GM12878 (cell line): ENCODE data around the gene ASH1L. TPM values are rescaled to one million over a fixed set of nuclear protein-coding genes. Genes with fewer than 3 reads are reported as not detected.

Experiments
- ATAC-seq: fragments of 200-7000 bp; cut with Tn5 transposase; 3 replicates; pipeline ENCODE4 v1.9.1; 2020; ENCODE audit warnings: mild to moderate bottlenecking, moderate library complexity
- BruUV-seq: library from RNA; stranded (reverse); fragments of 400-500 nt; replicated peaks from 2 replicates; lab custom pipeline; 2021; lab: Mats Ljungman, UMichigan
- CTCF ChIA-PET: fragments of 300-600 bp; sonication (Branson Sonifier 250); formaldehyde crosslinking; extraction: SDS; loops from one replicate; lab custom pipeline; 2021; ENCODE audit warnings: inconsistent platforms; lab: Yijun Ruan, JAX
- POLR2A ChIA-PET: fragments of 350-600 bp; formaldehyde crosslinking; extraction: SDS; loops from one replicate; lab custom pipeline; 2021; ENCODE audit warnings: inconsistent platforms; lab: Charles Lee
- RAD21 ChIA-PET: fragments of 300-600 bp; sonication (Branson Sonifier 250); formaldehyde crosslinking; loops from one replicate; lab custom pipeline; 2023; ENCODE audit warnings: antibody characterized with exemption; ENCODE audit not compliant: unreplicated experiment; lab: Charles Lee
- SMC1A ChIA-PET: fragments of 300-600 bp; sonication (Branson Sonifier 250); formaldehyde crosslinking; loops from one replicate; lab custom pipeline; 2023; ENCODE audit not compliant: unreplicated experiment, uncharacterized antibody; lab: Charles Lee
- DNase-seq: peaks from one replicate; pipeline ENCODE4 v3.0.0-alpha.2; 2011; ENCODE audit warnings: low read depth, low spot score
- FAIRE-seq: peaks from 3 replicates; lab custom pipeline; 2011; peaks lifted over from hg19 to GRCh38; lab: Jason Lieb, UNC
- H2AFZ ChIP-seq: 2 replicates; pipeline ENCODE4 v1.6.0; 2011; ENCODE audit warnings: low read depth, low read length, control low read depth; ENCODE audit not compliant: control insufficient read depth
- H3K27ac ChIP-seq: 2 replicates; pipeline ENCODE4 v1.5.1; 2011; ENCODE audit warnings: control low read depth; ENCODE audit not compliant: control insufficient read depth, insufficient read depth
- H3K27me3 ChIP-seq, 2 experiments: replicated peaks in 1 of 2; 2 replicates each; pipeline versions ENCODE4 v1.6.0 to v1.6.1; 2011; ENCODE audit warnings: low read length in 1 of 2; ENCODE audit not compliant: control insufficient read depth in 2 of 2, insufficient read depth in 2 of 2
- H3K36me3 ChIP-seq, 2 experiments: 2 replicates each; pipeline ENCODE4 v1.5.1; 2011; ENCODE audit warnings: low read length in 1 of 2; ENCODE audit not compliant: control insufficient read depth in 2 of 2, insufficient read depth in 2 of 2
- H3K4me1 ChIP-seq: 2 replicates; pipeline ENCODE4 v1.6.1; 2011; ENCODE audit warnings: mild to moderate bottlenecking, low read length, moderate library complexity, mixed read lengths; ENCODE audit not compliant: control insufficient read depth, insufficient read depth
- H3K4me2 ChIP-seq: 2 replicates; pipeline ENCODE4 v1.6.0; 2011; ENCODE audit warnings: control low read depth; ENCODE audit not compliant: control insufficient read depth, insufficient read depth
- H3K4me3 ChIP-seq: fragments of 200-600 bp; sonication (generic); 2 replicates; pipeline ENCODE4 v1.5.1; 2016
- H3K79me2 ChIP-seq: 2 replicates; pipeline ENCODE4 v1.6.0; 2011; ENCODE audit warnings: low read length; ENCODE audit not compliant: control insufficient read depth, insufficient read depth
- H3K9ac ChIP-seq: 2 replicates; pipeline ENCODE4 v1.8.0; 2011; ENCODE audit warnings: low read length, control low read depth, mixed read lengths; ENCODE audit not compliant: control insufficient read depth, insufficient read depth
- H3K9me3 ChIP-seq: replicated peaks from 3 replicates; pipeline ENCODE4 v1.5.1; 2011; ENCODE audit warnings: mild to moderate bottlenecking, low read length; ENCODE audit not compliant: control insufficient read depth, insufficient read depth
- H4K20me1 ChIP-seq: 2 replicates; pipeline ENCODE4 v1.6.0; 2011; ENCODE audit not compliant: control insufficient read depth, insufficient read depth
- ASH2L ChIP-seq: fragments of 300-600, 200-600 bp; sonication (generic); IDR thresholded peaks from 2 replicates; pipeline ENCODE4 v1.6.1; 2017; ENCODE audit warnings: low read depth, mild to moderate bottlenecking, borderline replicate concordance
- BACH1 ChIP-seq: fragments of 450-650 bp; IDR thresholded peaks from 2 replicates; pipeline ENCODE4 v1.6.1; 2017; ENCODE audit warnings: mild to moderate bottlenecking, borderline replicate concordance
- BRCA1 ChIP-seq: IDR thresholded peaks from 2 replicates; pipeline ENCODE4 v1.6.1; 2011; ENCODE audit warnings: low read depth, low read length, improper control_type of control experiment
- CHD1 ChIP-seq: IDR thresholded peaks from 2 replicates; pipeline ENCODE4 v1.6.1; 2012; ENCODE audit warnings: low read depth, low read length, improper control_type of control experiment
- E2F4 ChIP-seq: IDR thresholded peaks from 2 replicates; pipeline ENCODE4 v1.6.1; 2012; ENCODE audit warnings: low read depth, low read length, improper control_type of control experiment
- GATAD2B ChIP-seq: fragments of 450-650 bp; conservative IDR thresholded peaks from 2 replicates; pipeline ENCODE4 v1.6.1; 2017; ENCODE audit warnings: low read depth, mild to moderate bottlenecking, moderate library complexity
- HCFC1 ChIP-seq: fragments of 150-350 bp; IDR thresholded peaks from 2 replicates; pipeline ENCODE4 v1.6.1; 2014; ENCODE audit warnings: low read length
- IRF4 ChIP-seq: IDR thresholded peaks from 2 replicates; pipeline ENCODE4 v1.6.1; 2011; ENCODE audit warnings: low read depth, low read length
- NR2C1 ChIP-seq: fragments of 450-650 bp; IDR thresholded peaks from 2 replicates; pipeline ENCODE4 v1.6.1; 2017; ENCODE audit warnings: antibody characterized with exemption, mild to moderate bottlenecking, moderate library complexity
- POU2F2 ChIP-seq: IDR thresholded peaks from 3 replicates; pipeline ENCODE4 v1.6.1; 2011; ENCODE audit warnings: low read depth, mild to moderate bottlenecking, low read length, borderline replicate concordance
- SMARCA5 ChIP-seq: fragments of 450-650 bp; IDR thresholded peaks from 2 replicates; pipeline ENCODE4 v1.6.1; 2017; ENCODE audit warnings: mild to moderate bottlenecking
- SREBF2 ChIP-seq: IDR thresholded peaks from 2 replicates; pipeline ENCODE4 v1.6.1; 2012; ENCODE audit warnings: mild to moderate bottlenecking, low read length
- TCF3 ChIP-seq: IDR thresholded peaks from 2 replicates; pipeline ENCODE4 v1.6.1; 2012; ENCODE audit warnings: low read depth, mild to moderate bottlenecking, low read length, borderline replicate concordance; ENCODE audit not compliant: insufficient read depth
- WGBS: methylation state at CpG from one replicate; pipeline ENCODE4 v1.1.6; 2016; ENCODE audit warnings: low lambda C conversion rate; ENCODE audit not compliant: insufficient replicate concordance, insufficient coverage; ENCODE audit errors: missing lambda C conversion rate; 5-methylcytosine and 5-hydroxymethylcytosine counted together
- in situ Hi-C: fragments of 300-500 bp; cut with MboI; formaldehyde crosslinking; loops from 9 replicates; pipeline ENCODE4 v1.14.3; 2018; ENCODE audit warnings: mixed read lengths
- intact Hi-C: fragments of 100-400 bp; cut with micrococcal nuclease; formaldehyde crosslinking; loops from one replicate; pipeline ENCODE4 v1.14.2; 2022; ENCODE audit not compliant: unreplicated experiment
- polyA plus RNA-seq, 11 experiments: library from polyadenylated mRNA; depleted of rRNA in 4 of 11; unstranded in 6 of 11; stranded (reverse) in 5 of 11; fragments of >200 nt; fragmentation: Nextera tagmentation in 4 of 11; fragmentation: Illumina TruSeq in 1 of 11; extraction: Ambion mirVana in 4 of 11; extraction: Trizol in 1 of 11; gene quantifications; 1 replicate in 1 of 11; 2 replicates in 10 of 11; pipeline versions ENCODE4 v1.2.1 to v1.2.3, GENCODE V29; 2011 to 2016; ENCODE audit warnings: inconsistent platforms in 2 of 11, missing spikeins in 2 of 11, low read depth in 1 of 11
- total RNA-seq, 4 experiments: library from RNA; depleted of rRNA in 3 of 4; stranded (reverse); fragments of >200 nt in 3 of 4; fragmentation: Illumina TruSeq in 1 of 4; extraction: Trizol in 1 of 4; gene quantifications; 2 replicates each; pipeline versions ENCODE4 v1.2.1 to v1.2.3, GENCODE V29; 2013 to 2021
- TF ChIP-seq, protein P1 (sequence below): fragments of 450-650 bp; formaldehyde crosslinking; IDR thresholded peaks from 2 replicates; pipeline ENCODE4 v1.5.0; 2022; ENCODE audit warnings: mild to moderate bottlenecking, missing genetic modification characterization
- TF ChIP-seq, protein P2 (sequence below): fragments of 450-650 bp; IDR thresholded peaks from 2 replicates; pipeline ENCODE4 v1.6.1; 2017; ENCODE audit warnings: low read depth, mild to moderate bottlenecking, moderate library complexity

The ASH1L gene
- total and polyA plus RNA-seq, 10 of the 15 experiments (the other 5 are each of a cell fraction or from before 2014, with no cell fraction given) = 1.7 to 23.9 (median 16.6) TPM

GRCh38 chr1:155466617-155466972 is 96.0 kb downstream of the ASH1L start:
- SMC1A ChIA-PET = interaction anchor here (0.7 to 2.4 kb wide), 7 partner anchors 11 to 54 kb away, joined by 3 to 9 read pairs (median 4); no protein-coding TSS in a partner anchor
- in situ Hi-C loops = no loop called here
- RAD21 ChIA-PET = interaction anchor here (0.8 to 1.0 kb wide), 3 partner anchors 38 to 81 kb away, joined by 3 to 5 read pairs (median 4); no protein-coding TSS in a partner anchor
- H3K27me3 ChIP-seq = no peaks in the 10 kb centered on the region
- BruUV-seq = no TSS peak
- H3K79me2 ChIP-seq = peaks cover 25% of the 10 kb centered on the region
- CTCF ChIA-PET = interaction anchor here (0.6 to 2.0 kb wide), 3 partner anchors 29 to 104 kb away, joined by 3 to 7 read pairs (median 4); no protein-coding TSS in a partner anchor
- H3K9ac ChIP-seq = no peak overlapping the region
- H3K36me3 ChIP-seq = peaks cover 1 to 6% of the 10 kb centered on the region in 2 experiments; a peak in 2 of 4 replicates
- H2AFZ ChIP-seq = no peak overlapping the region
- H3K9me3 ChIP-seq = peaks cover 4% of the 10 kb centered on the region; the same call in 2 of the 3 replicates
- no peak for DNase-seq
- POLR2A ChIA-PET = interaction anchor here (0.6 to 1.1 kb wide), 3 partner anchors 70 to 1753 kb away, joined by 4 read pairs; no protein-coding TSS in a partner anchor
- ATAC-seq = peak; percentile 72
- intact Hi-C loops = no loop called here
- H4K20me1 ChIP-seq = no peaks in the 10 kb centered on the region
- H3K27ac ChIP-seq = peak overlapping the region; percentile 68
- 41% methylated on average over 1 of the region's 1 CpG for WGBS
- no peak overlapping the region for H3K4me3 ChIP-seq
- H3K4me1 ChIP-seq = peaks cover 9% of the 10 kb centered on the region; the same call in 1 of the 2 replicates
- peak overlapping the region; percentile 28; the same call in 1 of the 2 replicates for H3K4me2 ChIP-seq
- FAIRE-seq = no peak
- TF ChIP-seq ASH2L (no peak), CHD1 (no peak), BACH1 (no peak), E2F4 (no peak), BRCA1 (no peak), HCFC1 (no peak), GATAD2B (no peak), NR2C1 (no peak), IRF4 (no peak), SREBF2 (no peak), POU2F2 (no peak), TCF3 (no peak), SMARCA5 (no peak)
- TF ChIP-seq, protein P1, sequence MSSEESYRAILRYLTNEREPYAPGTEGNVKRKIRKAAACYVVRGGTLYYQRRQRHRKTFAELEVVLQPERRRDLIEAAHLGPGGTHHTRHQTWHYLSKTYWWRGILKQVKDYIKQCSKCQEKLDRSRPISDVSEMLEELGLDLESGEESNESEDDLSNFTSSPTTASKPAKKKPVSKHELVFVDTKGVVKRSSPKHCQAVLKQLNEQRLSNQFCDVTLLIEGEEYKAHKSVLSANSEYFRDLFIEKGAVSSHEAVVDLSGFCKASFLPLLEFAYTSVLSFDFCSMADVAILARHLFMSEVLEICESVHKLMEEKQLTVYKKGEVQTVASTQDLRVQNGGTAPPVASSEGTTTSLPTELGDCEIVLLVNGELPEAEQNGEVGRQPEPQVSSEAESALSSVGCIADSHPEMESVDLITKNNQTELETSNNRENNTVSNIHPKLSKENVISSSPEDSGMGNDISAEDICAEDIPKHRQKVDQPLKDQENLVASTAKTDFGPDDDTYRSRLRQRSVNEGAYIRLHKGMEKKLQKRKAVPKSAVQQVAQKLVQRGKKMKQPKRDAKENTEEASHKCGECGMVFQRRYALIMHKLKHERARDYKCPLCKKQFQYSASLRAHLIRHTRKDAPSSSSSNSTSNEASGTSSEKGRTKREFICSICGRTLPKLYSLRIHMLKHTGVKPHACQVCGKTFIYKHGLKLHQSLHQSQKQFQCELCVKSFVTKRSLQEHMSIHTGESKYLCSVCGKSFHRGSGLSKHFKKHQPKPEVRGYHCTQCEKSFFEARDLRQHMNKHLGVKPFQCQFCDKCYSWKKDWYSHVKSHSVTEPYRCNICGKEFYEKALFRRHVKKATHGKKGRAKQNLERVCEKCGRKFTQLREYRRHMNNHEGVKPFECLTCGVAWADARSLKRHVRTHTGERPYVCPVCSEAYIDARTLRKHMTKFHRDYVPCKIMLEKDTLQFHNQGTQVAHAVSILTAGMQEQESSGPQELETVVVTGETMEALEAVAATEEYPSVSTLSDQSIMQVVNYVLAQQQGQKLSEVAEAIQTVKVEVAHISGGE (CRISPR knock-in tag) = no peak
- TF ChIP-seq, protein P2, sequence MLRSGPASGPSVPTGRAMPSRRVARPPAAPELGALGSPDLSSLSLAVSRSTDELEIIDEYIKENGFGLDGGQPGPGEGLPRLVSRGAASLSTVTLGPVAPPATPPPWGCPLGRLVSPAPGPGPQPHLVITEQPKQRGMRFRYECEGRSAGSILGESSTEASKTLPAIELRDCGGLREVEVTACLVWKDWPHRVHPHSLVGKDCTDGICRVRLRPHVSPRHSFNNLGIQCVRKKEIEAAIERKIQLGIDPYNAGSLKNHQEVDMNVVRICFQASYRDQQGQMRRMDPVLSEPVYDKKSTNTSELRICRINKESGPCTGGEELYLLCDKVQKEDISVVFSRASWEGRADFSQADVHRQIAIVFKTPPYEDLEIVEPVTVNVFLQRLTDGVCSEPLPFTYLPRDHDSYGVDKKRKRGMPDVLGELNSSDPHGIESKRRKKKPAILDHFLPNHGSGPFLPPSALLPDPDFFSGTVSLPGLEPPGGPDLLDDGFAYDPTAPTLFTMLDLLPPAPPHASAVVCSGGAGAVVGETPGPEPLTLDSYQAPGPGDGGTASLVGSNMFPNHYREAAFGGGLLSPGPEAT = no peak; the same call in 1 of the 2 replicates
